Measurements from ENCODE around the gene ZBTB14. TPM values are rescaled to one million over a fixed set of nuclear protein-coding genes. Genes with fewer than 3 reads are reported as not detected.

The ZBTB14 gene
- total RNA-seq, 4 donors from 2014 or later, result 16.1 to 23.6 (median 18.4) TPM

GRCh38 chr18:5304232-5304631, 8.7 kb upstream of the ZBTB14 start:
- 74 to 83% methylated on average over 1 of the region's 1 CpG for WGBS, 2 donors
- no peak for DNase-seq
- intact Hi-C loops (cut with DNase I), result no loop called here

GRCh38 chr18:5303636-5304035, 8.1 kb upstream of the ZBTB14 start:
- H3K4me1 ChIP-seq, result no peaks in the 10 kb centered on the region
- no peaks in the 10 kb centered on the region for H3K27me3 ChIP-seq
- no peak overlapping the region for H3K27ac ChIP-seq
- H3K9me3 ChIP-seq, result no peaks in the 10 kb centered on the region
- H3K36me3 ChIP-seq, result no peaks in the 10 kb centered on the region
- no peak for DNase-seq
- intact Hi-C loops (cut with DNase I), result no loop called here
- no peak for TF ChIP-seq CTCF (IDR thresholded peaks at IDR 0.05)
- TF ChIP-seq POLR2A (IDR thresholded peaks at IDR 0.05), result no peak
- no peak overlapping the region for H3K4me3 ChIP-seq (replicated peaks in 1 of 3)
- 76 to 77% methylated on average over 1 of the region's 1 CpG for WGBS, 2 donors

More at GRCh38 chr18:5304232-5304631, 8.7 kb upstream of the ZBTB14 start:
- Histone ChIP-seq H3K27me3 (no peaks in the 10 kb centered on the region), H3K36me3 (no peaks in the 10 kb centered on the region), H3K4me1 (no peaks in the 10 kb centered on the region), H3K27ac (no peak overlapping the region), H3K9me3 (no peaks in the 10 kb centered on the region), H3K4me3 (replicated peaks in 1 of 3) (no peak overlapping the region)
- TF ChIP-seq CTCF (IDR thresholded peaks at IDR 0.05) (no peak), POLR2A (IDR thresholded peaks at IDR 0.05) (no peak)

GRCh38 chr18:5302606-5303005, 7.1 kb upstream of the ZBTB14 start:
- H3K27me3 ChIP-seq, result no peaks in the 10 kb centered on the region
- DNase-seq, result no peak
- no peaks in the 10 kb centered on the region for H3K36me3 ChIP-seq
- intact Hi-C loops (cut with DNase I), result no loop called here
- WGBS, 2 donors, result 83 to 87% methylated on average over 4 of the region's 4 CpGs
- TF ChIP-seq POLR2A (IDR thresholded peaks at IDR 0.05) (no peak), CTCF (IDR thresholded peaks at IDR 0.05) (no peak)
- H3K4me1 ChIP-seq, result no peaks in the 10 kb centered on the region
- no peaks in the 10 kb centered on the region for H3K9me3 ChIP-seq
- no peak overlapping the region for H3K4me3 ChIP-seq (replicated peaks in 1 of 3)
- no peak overlapping the region for H3K27ac ChIP-seq

- Histone ChIP-seq H3K36me3 (no peaks in the 10 kb centered on the region), H3K27ac (no peak overlapping the region), H3K4me3 (replicated peaks in 1 of 3) (no peak overlapping the region), H3K27me3 (no peaks in the 10 kb centered on the region), H3K4me1 (no peaks in the 10 kb centered on the region), H3K9me3 (no peaks in the 10 kb centered on the region)
- TF ChIP-seq POLR2A (IDR thresholded peaks at IDR 0.05) (no peak), CTCF (IDR thresholded peaks at IDR 0.05) (no peak)
- intact Hi-C loops (cut with DNase I), result no loop called here
- WGBS, 2 donors, result 81 to 83% methylated on average over 4 of the region's 4 CpGs
- no peak for DNase-seq
Observed at GRCh38 chr18:5300476-5301010, 5.0 kb upstream of the ZBTB14 start.

GRCh38 chr18:5298156-5298852, 2.8 kb upstream of the ZBTB14 start:
- WGBS, 2 donors, result 76% methylated on average over 16 of the region's 16 CpGs
- intact Hi-C loops (cut with DNase I), result loop anchor here (5.0 kb wide), 1 partner anchor 61 kb away; no protein-coding TSS in a partner anchor
- Histone ChIP-seq H3K36me3 (no peaks in the 10 kb centered on the region), H3K4me3 (replicated peaks in 1 of 3) (no peak overlapping the region), H3K27ac (no peak overlapping the region), H3K9me3 (no peaks in the 10 kb centered on the region), H3K4me1 (no peaks in the 10 kb centered on the region), H3K27me3 (no peaks in the 10 kb centered on the region)
- no peak for TF ChIP-seq POLR2A (IDR thresholded peaks at IDR 0.05)
- no peak for TF ChIP-seq CTCF (IDR thresholded peaks at IDR 0.05)
- peak; percentile 5 to 28 for DNase-seq

Measured in thyroid gland (tissue), 4 donors.